Measurements from ENCODE around the gene PTK7.
"Not testable (repeated sequence)": the region's sequence is repeated elsewhere in the genome, so short reads cannot be mapped to it uniquely, and the experiment has no call there.

Gene PTK7

DNA sequence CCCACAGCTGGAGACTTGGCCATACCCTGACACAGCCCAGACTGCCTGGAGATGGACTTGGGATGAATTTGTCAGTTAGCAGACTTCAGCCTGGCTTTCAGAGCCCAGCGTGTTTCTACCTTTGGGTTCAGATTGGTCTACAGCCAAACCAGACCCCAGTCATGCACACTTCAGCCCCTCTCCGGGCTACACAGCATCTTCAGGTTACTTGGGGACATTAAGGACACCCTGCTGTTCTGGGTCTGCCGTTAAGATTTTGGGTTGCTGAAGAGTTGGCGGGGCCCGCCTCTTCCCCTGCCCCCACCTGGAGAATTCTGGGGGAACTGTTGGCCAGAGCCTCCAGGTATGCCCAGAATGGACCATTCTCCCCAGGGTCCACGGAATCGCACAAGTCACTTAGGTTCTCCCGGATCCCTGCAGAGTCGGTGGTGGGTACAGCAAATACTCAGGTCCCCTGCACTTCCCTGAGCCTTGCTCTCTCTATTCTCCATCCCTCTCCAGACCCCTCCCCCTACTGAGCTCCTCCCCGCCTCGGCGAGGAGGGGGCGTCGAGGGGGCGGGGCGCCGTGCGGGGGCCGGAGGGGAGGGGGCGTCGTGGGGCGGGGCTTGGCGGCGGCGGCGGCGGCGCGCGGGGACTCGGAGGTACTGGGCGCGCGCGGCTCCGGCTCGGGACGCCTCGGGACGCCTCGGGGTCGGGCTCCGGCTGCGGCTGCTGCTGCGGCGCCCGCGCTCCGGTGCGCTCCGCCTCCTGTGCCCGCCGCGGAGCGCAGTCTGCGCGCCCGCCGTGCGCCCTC, at the start of gene PTK7:
Gene PTK7 (plus strand): TSS at position 645 of the 794 bp plus-strand sequence. CDS start 175 bp downstream, outside the sequence.
- peak; percentile 38 for DNase-seq (ENCODE audit: low read depth)

DNA sequence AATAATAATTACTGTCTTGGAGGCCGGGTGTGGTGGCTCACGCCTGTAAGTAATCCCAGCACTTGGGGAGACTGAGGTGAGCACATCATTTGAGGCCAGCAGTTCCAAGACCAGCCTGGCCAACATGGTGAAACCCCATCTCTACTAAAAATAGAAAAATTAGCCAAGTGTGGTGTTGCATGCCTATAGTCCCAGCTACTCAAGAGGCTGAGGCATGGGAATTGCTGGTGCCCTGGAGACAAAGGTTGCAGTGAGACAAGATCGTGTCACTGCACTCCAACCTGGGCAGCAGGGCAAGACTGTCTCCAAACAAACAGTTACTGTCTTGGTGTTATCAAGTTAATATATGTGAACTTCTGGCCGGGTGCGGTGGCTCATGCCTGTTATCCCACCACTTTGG, 49.7 kb upstream of the PTK7 start:
- no peak for DNase-seq (ENCODE audit: low read depth)

GRCh38 chr6:43029120-43029519, 47.0 kb upstream of the PTK7 start:
- no peak for DNase-seq (ENCODE audit: low read depth)

DNA sequence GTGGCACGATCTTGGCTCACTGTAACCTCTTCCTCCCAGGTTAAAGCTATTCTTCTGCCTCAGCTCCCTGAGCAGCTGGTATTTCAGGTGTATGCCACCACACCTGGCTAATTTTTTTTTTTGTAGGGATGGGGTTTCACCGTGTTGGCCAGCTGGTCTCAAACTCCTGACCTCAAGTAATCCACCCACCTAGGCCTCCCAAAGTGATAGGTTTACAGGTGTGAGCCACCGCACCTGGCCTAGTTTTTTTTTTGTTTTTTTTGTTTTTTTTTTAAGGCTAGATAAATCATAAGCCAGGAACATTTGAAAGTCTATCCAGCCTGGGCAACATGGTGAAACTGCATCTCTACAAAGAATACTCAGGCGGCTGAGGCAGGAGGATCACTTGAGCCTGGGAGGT, 43.8 kb upstream of the PTK7 start:
- DNase-seq (ENCODE audit: low read depth): no peak

DNA sequence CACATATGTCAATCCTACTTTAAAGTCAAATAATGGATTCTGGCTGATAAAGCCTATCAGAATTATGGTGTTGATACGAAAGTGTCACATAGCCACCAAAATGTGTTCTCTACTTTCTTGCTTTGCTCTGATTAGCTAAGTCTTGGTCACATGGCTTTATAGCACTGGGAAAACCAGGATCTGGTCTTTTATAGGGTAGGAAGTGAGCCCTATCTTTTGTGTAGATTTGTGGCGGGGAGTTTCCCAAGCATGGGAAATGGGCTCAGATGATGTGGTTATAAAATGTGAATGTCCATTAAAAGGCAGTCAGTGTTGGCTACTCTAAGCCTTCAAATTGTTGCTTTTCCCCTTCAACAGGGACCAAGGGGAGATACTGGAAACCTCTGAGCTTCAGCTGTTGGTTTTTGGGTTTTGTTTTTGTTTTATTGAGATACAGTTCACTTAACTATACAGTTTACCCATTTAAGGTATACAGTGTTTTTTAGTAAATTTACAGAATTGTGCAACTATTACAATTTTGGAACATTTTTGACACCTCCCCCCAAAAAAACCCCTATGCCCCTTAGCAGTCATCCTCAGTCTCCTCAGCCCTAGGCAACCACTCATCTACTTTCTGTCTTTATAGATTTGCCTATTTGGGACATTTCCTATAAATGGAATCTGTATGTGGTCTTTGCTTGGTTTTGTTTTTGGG, 42.5 kb upstream of the PTK7 start:
- DNase-seq (ENCODE audit: low read depth): no peak

DNA sequence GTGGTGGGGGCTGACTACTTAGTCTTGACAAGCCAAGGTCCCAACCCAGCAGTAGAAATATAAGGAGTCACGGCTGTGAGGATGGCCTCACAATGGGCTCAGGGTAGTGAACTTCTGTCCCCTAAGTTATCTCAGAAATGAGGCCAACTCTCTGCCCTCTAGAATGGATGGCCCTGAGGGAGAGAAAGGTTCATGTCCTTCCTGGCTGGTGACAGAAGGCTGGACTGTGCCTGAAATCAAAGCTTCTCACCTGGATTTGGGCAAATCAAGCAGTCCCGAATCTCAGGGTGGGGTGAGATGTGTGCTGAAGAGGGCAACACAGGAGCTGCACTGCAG, 42.0 kb upstream of the PTK7 start:
- DNase-seq (ENCODE audit: low read depth): no peak

DNA sequence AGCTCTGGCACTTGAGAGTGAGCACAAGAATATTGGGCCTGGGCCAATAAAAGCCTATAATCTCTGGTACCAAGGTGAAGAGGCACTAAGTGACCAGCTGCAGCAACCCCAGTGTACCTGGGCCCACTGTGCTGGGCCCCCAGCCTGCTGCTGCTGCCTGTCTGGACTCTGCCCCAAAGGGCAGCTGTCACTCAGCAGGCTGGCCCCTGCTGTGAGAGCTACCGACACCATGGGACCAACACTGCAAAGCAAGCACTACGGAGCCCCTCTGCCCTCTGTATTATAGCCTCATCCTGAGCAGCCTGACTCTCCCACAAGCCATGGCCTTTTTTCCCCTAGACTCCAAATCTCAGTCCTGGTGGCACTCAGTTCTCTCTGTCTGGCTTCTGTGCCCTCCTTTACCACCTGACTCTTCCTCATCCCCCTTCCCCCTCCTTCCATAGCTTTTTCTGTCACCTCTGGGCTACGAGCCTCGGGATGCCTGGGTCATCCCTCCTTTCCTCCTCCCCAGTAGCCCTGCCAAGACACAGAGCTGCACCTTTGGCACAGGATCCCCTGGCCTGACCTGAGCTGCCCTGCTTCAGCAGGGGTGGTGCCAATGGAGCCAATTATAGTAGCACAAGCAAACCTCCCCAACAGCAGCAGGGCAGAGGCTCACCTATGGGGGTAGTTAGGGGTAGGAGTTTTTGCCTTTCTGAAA, 40.5 kb upstream of the PTK7 start:
- no peak for DNase-seq (ENCODE audit: low read depth)

DNA sequence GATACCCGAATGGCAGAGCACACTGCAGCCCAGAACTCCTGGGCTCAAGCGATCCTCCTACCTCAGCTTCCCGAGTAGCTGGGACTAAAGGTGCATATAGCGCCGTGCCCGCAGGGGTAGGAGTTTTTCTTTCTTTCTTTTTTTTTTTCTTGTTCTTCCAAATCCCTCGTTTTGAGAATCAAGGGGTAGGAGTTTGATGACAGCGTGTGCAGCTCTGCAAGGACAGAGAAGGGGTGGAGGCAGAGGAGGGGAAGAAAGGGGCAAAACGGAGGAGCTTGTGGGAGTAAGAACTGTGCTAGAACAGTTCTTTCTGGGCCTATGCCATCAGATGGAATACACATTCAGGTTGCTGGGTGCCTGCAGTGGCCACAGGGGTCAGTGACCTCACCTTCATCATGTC, 39.4 kb upstream of the PTK7 start:
- DNase-seq (ENCODE audit: low read depth): no peak

DNA sequence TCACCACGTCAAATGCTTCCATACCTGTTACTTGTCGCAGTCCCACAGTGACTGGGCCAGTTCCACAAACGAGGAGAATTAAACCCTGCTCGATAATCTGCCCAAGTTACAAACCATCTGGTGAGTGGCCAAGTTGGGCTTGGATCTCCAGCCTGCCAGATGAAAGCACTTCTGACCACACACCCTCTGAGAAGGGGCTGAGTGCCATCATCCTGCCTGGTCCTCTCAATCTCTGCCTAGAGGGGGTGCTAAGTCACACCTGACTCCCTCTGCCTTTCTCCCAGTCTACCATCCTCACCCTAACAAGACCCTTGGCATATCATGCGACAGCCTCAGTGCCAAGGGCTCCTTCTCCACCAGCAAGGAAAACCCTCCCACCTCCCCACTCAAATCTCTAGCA, 38.9 kb upstream of the PTK7 start:
- DNase-seq (ENCODE audit: low read depth): no peak

DNA sequence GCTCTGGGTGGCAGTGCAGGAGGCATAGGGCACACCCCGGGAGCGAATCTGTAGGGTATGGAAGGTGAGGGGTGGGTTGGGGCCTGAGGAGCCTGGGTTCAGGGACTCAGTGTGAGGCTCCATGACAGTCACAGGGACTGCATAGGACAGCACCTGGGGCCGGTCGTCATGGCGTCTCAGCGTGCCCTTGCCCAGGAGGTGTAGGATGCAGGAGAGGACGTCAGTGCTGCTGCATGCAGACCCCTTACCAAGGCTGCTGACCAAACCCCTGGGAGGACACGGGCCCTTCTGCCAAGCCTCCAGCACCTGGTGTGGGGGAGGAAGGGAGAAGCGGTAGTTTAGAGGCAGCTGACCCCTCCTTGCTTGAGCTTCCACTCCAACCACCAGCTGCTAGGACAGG, 38.4 kb upstream of the PTK7 start:
- DNase-seq (ENCODE audit: low read depth): no peak

DNA sequence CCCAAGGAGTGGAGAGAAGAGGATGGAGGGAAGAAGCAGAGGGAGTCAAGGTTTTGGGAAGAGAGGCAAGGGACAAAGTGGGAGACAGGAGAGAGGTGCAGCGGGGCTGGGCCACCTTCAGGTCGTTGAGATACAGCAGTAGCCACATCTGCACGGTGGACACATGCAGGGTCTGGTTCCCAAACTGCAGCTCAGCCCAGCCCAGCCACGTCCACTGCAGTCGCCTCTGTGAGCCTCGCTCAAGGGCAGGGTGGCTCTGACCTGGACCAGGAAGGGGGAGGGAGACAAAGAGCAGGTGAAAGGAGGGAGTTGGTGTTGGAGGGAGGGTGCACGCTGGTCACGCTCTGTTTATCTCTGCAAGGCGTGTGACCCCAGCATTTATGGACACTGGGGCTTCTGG, 37.4 kb upstream of the PTK7 start:
- no peak for DNase-seq (ENCODE audit: low read depth)

DNA sequence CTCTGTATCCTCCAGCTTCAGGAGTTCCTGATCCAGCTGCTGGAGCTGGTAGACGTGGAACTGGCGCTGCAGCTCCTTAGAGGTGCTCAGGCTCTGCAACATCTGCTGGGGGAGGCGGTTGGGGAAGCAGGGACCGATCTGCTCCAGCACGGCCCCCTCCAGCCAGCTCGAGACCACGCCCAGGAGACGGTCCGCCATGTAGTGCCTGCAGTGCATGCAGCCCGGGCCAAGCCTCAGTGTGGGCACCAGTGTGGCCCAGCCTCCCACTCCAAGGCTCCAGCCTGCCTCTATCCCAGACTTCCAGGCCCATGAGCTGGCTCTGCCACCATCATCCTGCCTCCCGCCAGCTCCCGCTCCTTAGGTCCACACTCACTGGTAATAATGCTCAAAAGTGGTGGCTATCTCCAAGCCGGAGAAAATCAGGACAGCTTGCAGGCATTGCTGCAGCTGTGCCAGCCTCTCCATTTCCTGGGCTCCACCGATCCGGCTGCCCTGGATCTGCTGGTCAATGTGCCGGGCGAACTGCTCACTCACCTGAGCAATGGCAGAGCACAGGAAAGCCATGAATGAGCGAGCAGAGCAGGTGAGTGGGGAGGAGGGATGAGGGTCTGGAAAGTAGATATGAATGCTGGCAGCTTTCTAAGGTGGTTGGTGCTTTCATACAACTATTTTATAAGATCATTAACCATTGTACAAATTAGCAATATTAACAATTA, 35.4 kb upstream of the PTK7 start:
- DNase-seq (ENCODE audit: low read depth): no peak

GRCh38 chr6:43041475-43041874, 34.6 kb upstream of the PTK7 start:
- DNase-seq (ENCODE audit: low read depth): not testable (repeated sequence)

- no peak for DNase-seq (ENCODE audit: low read depth)
These were observed 32.8 kb upstream of the PTK7 start for GRCh38 chr6:43043310-43043709.

DNA sequence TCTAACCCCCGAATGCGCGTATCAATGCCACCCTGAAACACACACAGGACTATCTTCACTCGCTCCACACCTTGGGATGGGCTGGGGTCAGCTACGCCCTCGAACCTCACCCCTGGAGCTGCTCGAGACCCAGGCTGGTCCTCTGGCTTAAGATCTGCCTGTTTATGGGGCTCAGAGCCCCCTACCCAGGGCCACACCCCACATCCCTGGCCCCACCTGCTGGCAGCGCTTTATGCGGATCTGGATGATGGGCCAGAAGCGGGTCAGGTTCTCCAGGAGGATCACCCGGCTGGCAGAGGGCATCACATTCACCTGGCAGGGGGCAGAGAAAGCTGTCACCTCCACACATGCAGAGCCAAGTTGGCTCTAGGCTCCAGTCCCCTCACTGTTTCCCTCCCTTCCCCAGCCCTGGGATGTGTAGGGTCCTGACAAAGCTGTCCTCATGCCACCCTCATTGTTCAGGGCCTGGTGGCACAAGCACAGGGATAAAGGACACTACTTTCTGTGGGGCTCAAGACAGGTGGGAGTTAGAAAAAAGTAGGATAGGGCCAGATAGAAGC, 30.7 kb upstream of the PTK7 start:
- no peak for DNase-seq (ENCODE audit: low read depth)

- no peak for DNase-seq (ENCODE audit: low read depth)
These were observed 28.1 kb upstream of the PTK7 start for GRCh38 chr6:43047998-43048397.

- no peak for DNase-seq (ENCODE audit: low read depth)
These were observed 25.1 kb upstream of the PTK7 start for GRCh38 chr6:43050981-43051380.

GRCh38 chr6:43052225-43052841, 23.8 kb upstream of the PTK7 start:
- DNase-seq (ENCODE audit: low read depth): no peak

DNA sequence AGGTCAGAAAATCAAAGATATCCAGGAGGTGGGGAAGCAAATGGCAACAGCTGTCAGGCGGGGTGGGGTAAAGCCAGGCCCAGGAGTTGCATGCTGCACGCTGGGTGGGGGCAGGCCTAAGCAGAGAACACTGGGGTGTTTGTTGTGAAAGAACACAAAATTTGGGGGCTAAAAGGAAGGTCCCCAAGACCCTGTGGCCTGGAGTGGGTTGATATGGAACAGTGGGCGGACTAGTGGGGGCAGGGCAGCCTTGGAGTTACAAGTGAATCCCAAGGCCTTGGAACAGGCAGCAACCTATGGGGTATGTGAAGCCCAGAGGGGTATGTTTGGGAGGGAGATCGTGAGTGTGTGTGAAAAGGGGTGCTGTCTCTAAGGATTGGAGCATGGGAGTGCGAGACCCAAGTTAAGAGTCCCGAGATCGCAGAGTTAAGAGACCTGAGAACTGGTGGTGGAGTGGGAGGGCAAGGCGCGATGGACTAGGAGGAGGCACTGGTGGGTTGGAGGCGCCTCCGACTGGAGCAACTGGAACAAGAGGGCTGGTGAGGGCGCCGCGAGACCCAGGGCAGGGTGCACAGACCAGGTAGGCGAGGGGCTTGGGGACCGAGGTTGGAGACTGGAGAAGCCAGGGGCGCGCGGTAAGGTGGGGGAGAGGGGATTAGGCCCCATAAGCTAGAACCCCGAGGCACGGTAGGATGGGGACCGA, 23.1 kb upstream of the PTK7 start:
- DNase-seq (ENCODE audit: low read depth): no peak

- DNase-seq (ENCODE audit: low read depth): peak; percentile 89
These were observed 22.4 kb upstream of the PTK7 start, which contains the start of gene CUL7 for GRCh38 chr6:43053545-43054205. CUL7 (minus strand) TSS chr6:43053851; CDS start chr6:43052788, 1,063 bp downstream.

Data from activated T-cell treated with anti-CD3 and anti-CD28 coated beads for 48 hours (primary cell).